GM12892 (cell line): ENCODE data around the gene KLRC4.
"Not testable (repeated sequence)": the region's sequence is repeated elsewhere in the genome, so short reads cannot be mapped to it uniquely, and the experiment has no call there.

ENCODE experiments used
- POLR2A ChIP-seq: IDR thresholded peaks from 2 replicates; pipeline ENCODE4 v1.6.1; 2011; ENCODE audit warnings: low read depth, low read length, control low read depth
- POLR2AphosphoS5 ChIP-seq: IDR thresholded peaks from 2 replicates; pipeline ENCODE4 v1.6.1; 2011; ENCODE audit warnings: low read depth, low read length, control low read depth

GRCh38 chr12:10371893-10372535 is 37.5 kb downstream of the KLRC4 start:
- not testable (repeated sequence) for TF ChIP-seq POLR2AphosphoS5, POLR2A
